ENCODE data around the gene ZNF467.

ZNF467 gene

DNA sequence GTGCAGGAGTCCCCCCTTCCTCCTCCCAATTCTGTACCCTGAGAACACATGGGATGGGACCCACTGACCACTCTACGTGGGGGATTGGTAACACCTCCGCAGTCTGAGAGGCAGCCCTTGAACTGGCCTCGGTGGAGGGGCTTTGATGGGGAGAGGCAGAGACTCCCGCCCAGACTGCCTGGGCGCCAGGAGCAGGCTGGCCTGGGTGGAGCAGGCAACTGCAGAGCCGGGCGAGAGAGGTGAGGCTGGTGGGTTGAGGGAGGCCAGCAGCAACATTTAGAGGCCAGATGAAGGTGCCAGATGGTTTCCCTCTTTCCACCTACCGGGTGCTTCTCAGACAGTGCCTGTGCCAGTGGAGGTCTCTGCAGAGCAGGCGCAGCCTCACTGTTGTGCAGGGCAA lies 30.7 kb upstream of the ZNF467 start:
- DNase-seq: no peak

DNA sequence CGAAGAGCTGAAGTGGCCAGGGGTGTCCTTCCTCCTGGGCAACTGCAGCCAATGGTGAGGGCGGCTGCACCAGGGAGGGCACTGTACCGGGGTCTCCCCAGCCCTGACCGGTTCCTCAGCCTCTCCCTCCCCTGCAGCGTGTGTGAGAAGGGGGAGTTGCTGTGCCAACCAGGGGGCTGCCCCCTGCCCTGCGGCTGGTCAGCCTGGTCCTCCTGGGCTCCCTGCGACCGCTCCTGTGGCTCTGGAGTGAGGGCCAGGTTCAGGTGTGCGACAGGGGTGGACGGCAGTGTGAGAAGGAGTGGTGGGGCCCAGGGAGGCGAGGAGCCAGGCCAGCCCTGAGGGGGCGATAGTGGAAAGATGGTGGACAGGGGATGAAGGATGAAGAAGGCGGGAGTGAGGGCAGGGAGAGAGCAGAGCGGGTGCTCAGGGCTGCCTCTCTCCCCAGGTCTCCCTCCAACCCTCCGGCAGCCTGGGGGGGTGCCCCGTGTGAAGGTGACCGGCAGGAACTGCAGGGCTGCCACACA lies 30.2 kb upstream of the ZNF467 start:
- no peak for DNase-seq

- no peak for DNase-seq
Measured at GRCh38 chr7:149802966-149803365, 29.6 kb upstream of the ZNF467 start.

DNA sequence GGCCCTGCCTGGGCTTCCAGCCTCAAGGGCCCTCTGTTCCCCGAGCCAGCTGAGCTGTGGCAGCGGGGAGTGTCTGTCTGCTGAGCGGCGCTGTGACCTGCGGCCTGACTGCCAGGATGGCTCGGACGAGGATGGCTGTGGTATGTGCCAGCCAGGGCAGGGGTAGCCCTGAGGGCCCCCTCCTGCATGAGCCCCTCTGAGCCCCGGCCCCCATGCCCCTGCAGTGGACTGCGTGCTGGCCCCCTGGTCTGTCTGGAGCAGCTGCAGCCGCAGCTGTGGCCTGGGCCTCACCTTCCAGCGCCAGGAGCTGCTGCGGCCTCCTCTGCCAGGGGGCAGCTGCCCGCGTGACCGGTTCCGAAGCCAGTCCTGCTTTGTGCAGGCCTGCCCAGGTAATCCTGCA lies 28.4 kb upstream of the ZNF467 start:
- no peak for DNase-seq

DNA sequence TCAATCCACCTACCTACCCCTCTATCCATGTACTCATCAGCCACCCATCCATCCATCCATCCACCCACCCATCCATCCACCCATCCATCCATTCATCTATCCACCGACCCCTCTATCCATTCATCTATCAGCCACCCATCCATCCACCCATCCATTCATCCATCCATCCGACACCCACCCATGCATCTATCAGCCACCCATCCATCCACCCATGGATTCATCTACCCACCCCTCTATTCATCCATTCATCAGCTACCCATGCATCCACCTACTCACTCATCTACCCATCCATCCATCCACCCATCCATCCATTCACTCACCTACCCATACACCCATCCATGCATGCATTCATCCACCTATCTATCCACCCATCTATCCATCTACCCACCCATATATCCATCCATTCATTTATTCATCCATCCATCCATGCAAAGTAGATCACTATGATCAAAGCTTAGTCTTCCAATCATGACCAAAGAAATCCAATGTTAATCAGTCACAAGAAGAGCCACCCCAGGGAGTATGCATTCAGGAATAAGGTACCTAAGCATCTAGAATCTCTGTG lies 27.7 kb upstream of the ZNF467 start:
- no peak for DNase-seq

- no peak for DNase-seq
Measured at GRCh38 chr7:149800169-149800555, 26.8 kb upstream of the ZNF467 start.

DNA sequence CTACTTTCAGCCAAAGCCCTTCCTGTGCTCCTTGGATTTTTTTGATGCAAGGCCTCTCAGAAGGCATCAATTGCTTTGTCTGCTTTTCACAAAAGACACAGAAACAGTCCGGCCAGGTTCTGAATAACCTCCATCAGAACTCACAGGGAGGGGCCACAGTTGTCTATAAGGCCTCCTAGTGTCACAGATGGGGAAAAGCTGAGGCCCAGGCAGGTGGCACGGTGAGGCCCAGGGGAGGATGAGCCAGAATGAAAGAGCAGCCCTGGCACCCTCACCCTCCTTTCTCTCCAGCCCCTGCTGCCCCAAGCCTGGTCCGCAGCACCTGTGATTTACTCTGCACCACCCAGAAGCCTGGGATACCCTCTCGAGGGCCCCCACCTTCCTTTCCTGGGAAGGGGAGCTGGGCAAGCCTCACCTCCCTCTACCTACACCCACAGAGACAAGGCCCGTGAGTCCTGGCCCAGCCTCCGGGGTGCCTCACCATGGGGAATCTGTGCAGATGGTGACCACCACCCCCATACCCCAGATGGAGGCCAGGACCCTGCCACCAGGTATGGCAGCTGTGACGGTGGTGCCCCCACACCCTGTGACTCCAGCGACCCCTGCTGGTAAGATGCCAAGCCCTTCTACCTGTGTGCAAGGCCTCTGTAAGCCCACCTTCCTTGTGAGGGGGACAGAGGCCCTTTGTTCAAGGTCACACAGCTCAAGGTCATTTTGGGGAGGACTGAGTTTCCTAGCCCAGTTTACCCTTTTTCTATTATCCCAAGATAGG lies 26.2 kb upstream of the ZNF467 start:
- no peak for DNase-seq

GRCh38 chr7:149797771-149798170 lies 24.4 kb upstream of the ZNF467 start:
- DNase-seq: no peak

- DNase-seq: no peak
Measured at GRCh38 chr7:149796287-149796860, 23.0 kb upstream of the ZNF467 start.

DNA sequence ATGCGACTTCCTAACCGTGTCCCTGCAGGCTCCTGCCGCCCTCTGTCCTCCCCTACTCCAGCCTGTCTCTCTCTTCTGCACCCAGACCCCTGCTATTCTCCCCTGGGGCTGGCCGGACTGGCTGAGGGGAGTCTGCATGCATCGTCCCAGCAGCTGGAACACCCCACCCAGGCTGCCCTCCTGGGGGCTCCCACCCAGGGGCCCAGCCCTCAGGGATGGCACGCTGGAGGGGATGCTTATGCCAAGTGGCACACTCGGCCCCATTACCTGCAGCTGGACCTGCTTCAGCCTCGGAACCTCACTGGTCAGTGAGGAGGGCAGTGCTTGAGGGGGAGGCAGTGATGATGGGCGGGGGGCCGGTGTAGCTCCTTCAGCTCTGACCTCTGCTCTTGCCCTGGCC lies 21.7 kb upstream of the ZNF467 start:
- DNase-seq: no peak

DNA sequence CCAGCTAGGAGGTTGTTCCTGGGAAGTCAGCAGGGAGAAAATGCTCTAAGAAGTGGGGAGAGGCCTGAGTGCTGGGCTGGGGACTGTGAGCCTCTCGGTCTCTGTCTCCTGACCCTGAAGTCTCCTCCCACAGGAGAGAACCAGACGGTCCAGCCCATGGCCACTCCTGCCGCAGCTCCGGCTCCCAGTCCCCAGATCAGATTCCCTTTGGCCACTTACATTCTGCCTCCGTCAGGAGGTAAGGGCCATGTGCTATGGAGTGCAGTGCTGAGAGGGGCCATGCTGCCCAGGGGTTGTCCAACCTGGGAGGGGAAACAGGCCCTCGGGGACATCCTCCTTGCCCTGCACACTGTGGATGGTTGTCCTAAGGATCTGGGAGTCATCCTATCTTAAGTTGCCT lies 21.3 kb upstream of the ZNF467 start:
- DNase-seq: no peak

DNA sequence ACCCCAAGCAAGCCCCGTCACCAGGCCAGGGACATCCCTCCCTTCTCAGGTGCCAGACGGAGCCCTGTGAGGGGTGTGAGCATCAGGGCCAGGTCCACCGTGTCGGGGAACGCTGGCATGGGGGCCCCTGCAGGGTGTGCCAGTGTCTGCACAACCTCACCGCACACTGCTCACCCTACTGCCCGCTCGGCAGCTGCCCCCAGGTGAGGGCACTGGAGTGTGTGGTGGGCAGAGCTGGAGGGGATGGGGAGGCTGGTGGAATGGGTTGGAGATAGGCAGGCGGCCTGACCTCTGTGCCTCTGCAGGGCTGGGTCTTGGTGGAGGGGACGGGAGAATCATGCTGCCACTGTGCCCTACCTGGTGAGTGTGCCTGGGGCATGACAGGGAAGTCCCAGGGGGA lies 19.9 kb upstream of the ZNF467 start:
- DNase-seq: no peak

- DNase-seq: no peak
Measured at GRCh38 chr7:149792220-149792595, 18.8 kb upstream of the ZNF467 start.

DNA sequence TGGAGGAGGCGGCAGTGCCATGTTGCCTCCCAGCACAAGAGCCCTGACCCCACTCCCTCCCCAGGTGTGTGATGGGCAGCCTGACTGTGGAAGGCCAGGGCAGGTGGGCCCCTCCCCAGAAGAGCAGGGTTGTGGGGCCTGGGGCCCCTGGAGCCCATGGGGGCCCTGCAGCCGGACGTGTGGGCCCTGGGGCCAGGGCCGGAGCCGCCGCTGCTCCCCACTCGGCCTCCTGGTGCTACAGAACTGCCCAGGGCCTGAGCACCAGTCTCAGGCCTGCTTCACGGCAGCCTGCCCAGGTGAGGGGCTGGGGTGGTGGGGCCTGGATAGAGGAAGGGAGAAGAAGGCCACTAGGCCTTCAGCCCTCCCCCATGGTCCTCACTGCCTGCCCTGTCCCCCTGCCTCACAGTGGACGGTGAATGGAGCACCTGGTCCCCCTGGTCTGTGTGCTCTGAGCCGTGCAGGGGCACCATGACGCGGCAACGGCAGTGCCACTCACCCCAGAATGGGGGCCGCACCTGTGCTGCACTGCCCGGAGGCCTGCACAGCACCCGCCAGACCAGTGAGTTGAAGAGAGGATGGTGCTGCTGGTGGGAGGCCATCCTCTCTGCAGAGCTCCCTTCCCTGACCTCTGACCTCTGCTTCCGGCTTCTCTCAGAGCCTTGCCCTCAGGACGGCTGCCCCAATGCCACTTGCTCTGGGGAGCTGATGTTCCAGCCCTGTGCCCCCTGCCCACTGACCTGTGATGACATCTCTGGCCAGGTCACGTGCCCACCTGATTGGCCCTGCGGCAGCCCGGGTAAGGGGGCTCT lies 18.2 kb upstream of the ZNF467 start:
- no peak for DNase-seq

GRCh38 chr7:149790754-149791360 lies 17.5 kb upstream of the ZNF467 start:
- no peak for DNase-seq

GRCh38 chr7:149790146-149790548 lies 16.8 kb upstream of the ZNF467 start:
- no peak for DNase-seq

DNA sequence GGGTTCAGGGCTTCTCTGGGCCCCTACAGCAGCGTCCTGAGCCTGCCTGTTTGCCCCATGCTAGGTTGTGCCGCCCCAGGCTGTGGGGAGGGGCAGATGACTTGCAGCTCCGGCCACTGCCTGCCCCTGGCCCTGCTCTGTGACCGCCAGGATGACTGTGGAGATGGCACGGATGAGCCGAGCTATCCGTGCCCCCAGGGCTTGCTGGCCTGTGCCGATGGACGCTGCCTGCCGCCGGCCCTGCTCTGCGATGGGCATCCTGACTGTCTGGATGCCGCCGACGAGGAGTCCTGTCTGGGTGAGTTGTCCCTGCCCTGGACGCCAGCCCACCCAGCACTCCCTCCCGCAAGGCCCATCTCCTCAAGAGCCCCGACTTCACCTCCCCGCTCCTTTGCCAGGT lies 15.7 kb upstream of the ZNF467 start:
- DNase-seq: no peak

DNA sequence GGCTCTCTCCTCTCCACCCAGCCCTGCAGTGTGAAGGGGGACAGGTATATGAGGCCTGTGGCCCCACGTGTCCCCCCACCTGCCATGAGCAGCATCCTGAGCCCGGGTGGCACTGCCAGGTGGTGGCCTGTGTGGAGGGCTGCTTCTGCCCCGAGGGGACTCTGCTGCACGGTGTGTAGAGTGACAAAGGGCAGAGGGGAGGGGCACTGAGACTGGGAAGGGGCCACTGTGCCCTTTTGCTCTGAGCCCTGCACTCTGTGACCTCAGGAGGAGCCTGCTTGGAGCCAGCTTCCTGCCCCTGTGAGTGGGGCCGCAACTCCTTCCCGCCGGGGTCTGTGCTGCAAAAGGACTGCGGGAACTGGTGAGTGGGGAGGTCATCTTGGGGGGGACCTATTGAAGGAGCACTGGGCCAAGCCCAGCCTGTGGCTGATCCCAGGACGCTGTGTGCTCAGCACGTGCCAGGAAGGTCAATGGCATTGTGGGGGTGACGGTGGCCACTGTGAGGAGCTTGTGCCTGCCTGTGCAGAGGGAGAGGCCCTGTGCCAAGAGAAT lies 15.0 kb upstream of the ZNF467 start:
- no peak for DNase-seq

DNA sequence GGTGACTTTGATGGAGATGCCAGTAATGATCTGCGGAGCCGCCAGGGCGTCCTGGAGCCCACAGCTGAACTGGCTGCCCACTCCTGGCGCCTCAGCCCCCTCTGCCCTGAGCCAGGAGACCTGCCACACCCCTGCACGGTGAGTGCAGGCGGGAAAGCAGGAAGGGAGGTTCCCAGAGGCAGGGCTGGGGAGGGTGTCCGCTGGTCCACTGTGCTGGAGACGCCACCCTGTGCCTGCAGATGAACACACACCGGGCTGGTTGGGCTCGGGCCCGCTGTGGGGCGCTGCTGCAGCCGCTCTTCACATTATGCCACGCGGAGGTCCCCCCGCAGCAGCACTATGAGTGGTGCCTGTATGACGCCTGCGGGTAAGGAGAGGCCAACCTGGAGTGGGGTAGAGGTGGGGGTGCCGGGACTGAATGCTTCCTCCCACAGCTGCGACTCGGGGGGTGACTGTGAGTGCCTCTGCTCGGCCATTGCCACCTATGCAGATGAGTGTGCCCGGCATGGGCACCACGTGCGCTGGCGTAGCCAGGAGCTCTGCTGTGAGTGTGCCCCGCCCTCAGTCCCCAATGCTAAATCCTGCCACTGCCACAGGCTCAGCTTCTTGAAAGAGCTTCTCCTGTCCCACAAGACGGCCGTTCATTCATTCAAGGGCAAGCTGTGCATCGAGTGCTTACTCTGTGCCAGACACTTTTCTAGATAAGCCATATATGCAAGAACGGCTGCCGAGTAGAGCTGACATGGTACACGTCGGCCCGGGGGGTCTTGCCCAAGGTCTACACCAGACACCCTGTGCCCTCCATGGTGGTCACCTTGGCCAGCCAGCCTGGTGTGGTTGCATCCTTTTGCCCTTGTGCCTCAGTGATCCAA lies 14.3 kb upstream of the ZNF467 start:
- no peak for DNase-seq

- no peak for DNase-seq
Measured at GRCh38 chr7:149785983-149786382, 12.6 kb upstream of the ZNF467 start.

DNA sequence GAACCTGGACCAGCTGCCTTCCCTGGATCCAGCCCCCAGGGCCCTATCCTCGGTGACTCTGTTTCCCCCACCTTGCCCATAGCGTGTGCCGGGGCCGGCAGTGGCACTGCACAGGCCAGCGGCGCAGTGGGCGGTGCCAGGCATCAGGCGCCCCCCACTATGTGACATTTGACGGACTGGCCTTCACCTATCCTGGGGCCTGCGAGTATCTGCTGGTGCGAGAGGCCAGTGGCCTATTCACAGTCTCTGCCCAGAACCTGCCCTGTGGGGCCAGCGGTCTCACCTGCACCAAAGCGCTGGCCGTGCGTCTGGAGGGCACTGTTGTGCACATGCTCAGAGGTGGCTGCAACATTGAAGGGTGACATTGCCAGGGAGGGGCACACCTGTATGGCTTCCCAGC lies 12.0 kb upstream of the ZNF467 start:
- no peak for DNase-seq

GRCh38 chr7:149784251-149784608 lies 10.8 kb upstream of the ZNF467 start:
- no peak for DNase-seq
